Naive thymus-derived CD8-positive, alpha-beta T cell (primary cell): ENCODE data around the gene SMCHD1. TPM values are rescaled to one million over a fixed set of nuclear protein-coding genes. Genes with fewer than 3 reads are reported as not detected.

Source experiments
- ATAC-seq, 2 donors: fragments of 150-1000 bp; cut with Tn5 transposase in 1 of 2; sonication (Bioruptor Pico), chemical (Tn5 transposase) in 1 of 2; 1 replicate in 1 of 2; 2 replicates in 1 of 2; pipeline ENCODE4 v1.10.0; 2021; ENCODE audit warnings: mild to moderate bottlenecking in 2 of 2, moderate library complexity in 2 of 2
- POLR2A ChIA-PET: fragments of 350-600 bp; sonication (Branson Sonifier 250); formaldehyde crosslinking; loops from one replicate; lab custom pipeline; 2021; ENCODE audit warnings: antibody characterized with exemption; lab: Charles Lee
- DNase-seq, 10 donors: peaks; one replicate each; pipeline versions ENCODE4 v3.0.0 to v3.0.0-alpha.2; 2020 to 2022
- H3K27ac Mint-ChIP-seq, 10 donors: one replicate each; pipeline ENCODE4 v1.8.0; 2020 to 2022; ENCODE audit warnings: mild to moderate bottlenecking in 10 of 10, mixed read lengths in 10 of 10, moderate library complexity in 4 of 10, inconsistent platforms in 1 of 10
- H3K27me3 Mint-ChIP-seq, 5 donors: one replicate each; pipeline ENCODE4 v1.8.0; 2021 to 2022; ENCODE audit warnings: mixed read lengths in 5 of 5
- H3K36me3 Mint-ChIP-seq, 3 donors: one replicate each; pipeline ENCODE4 v1.8.0; 2020 to 2022; ENCODE audit warnings: mixed read lengths in 3 of 3, mild to moderate bottlenecking in 2 of 3, inconsistent platforms in 1 of 3
- H3K4me1 Mint-ChIP-seq, 4 donors: one replicate each; pipeline ENCODE4 v1.8.0; 2021 to 2022; ENCODE audit warnings: mixed read lengths in 4 of 4
- H3K4me3 Mint-ChIP-seq, 10 donors: one replicate each; pipeline ENCODE4 v1.8.0; 2020 to 2022; ENCODE audit warnings: mild to moderate bottlenecking in 10 of 10, mixed read lengths in 10 of 10, moderate library complexity in 6 of 10, inconsistent platforms in 1 of 10
- H3K9me3 Mint-ChIP-seq, 9 donors: one replicate each; pipeline ENCODE4 v1.8.0; 2020 to 2022; ENCODE audit warnings: mixed read lengths in 9 of 9, mild to moderate bottlenecking in 3 of 9, inconsistent platforms in 1 of 9, moderate library complexity in 1 of 9
- polyA plus RNA-seq, 3 donors: library from polyadenylated mRNA; unstranded; fragments of 300-500 nt; fragmentation: Illumina TruSeq; gene quantifications; one replicate each; pipeline ENCODE4 v1.2.3, GENCODE V29; 2021
- total RNA-seq, 8 experiments: library from RNA in 2 of 8; stranded (reverse) in 2 of 8; gene quantifications; one replicate each; pipeline ENCODE4 v1.2.3 and lab custom pipeline; 2021 to 2026

SMCHD1 gene
- total and polyA plus RNA-seq, 5 experiments from 2014 or later, result 27.7 to 215 (median 33.7) TPM

- Mint-ChIP-seq H3K4me3 (peak overlapping the region in 9 of 10 donors; percentile 13 to 67 (median 47)), H3K27ac (peak overlapping the region in 9 of 10 donors; percentile 23 to 80 (median 53)), H3K36me3 (peaks cover 26 to 89% (median 49%) of the 10 kb centered on the region in 3 donors), H3K4me1 (peaks cover 22 to 74% (median 54%) of the 10 kb centered on the region in 4 donors), H3K27me3 (no peaks in the 10 kb centered on the region), H3K9me3 (peaks cover 4 to 25% (median 20%) of the 10 kb centered on the region in 9 donors)
- ATAC-seq (peak; percentile 21 to 23), DNase-seq (no peak)
- POLR2A ChIA-PET, result interaction anchor here (0.7 to 1.8 kb wide), 4 partner anchors 31 to 116 kb away, joined by 3 to 4 read pairs (median 4); partner anchors contain the start of genes METTL4 and NDC80
Measured at GRCh38 chr18:2687390-2688001, 32.0 kb downstream of the SMCHD1 start.

- POLR2A ChIA-PET, result interaction anchor here (0.7 to 1.3 kb wide), 2 partner anchors 53 to 55 kb away, joined by 3 read pairs; no protein-coding TSS in a partner anchor
- DNase-seq, result no peak
- peak overlapping the region in 1 of 10 donors; percentile 1 for H3K4me3 Mint-ChIP-seq
- H3K4me1 Mint-ChIP-seq, result peaks cover 8 to 48% (median 37%) of the 10 kb centered on the region in 4 donors
- peaks cover 0 to 6% (median 2%) of the 10 kb centered on the region in 9 donors for H3K9me3 Mint-ChIP-seq
- ATAC-seq, result no peak
- peak overlapping the region in 6 of 10 donors; percentile 16 to 77 (median 36) for H3K27ac Mint-ChIP-seq
- H3K36me3 Mint-ChIP-seq, result peaks cover 10 to 89% (median 51%) of the 10 kb centered on the region in 3 donors
- H3K27me3 Mint-ChIP-seq, result no peaks in the 10 kb centered on the region
Measured at GRCh38 chr18:2692508-2692907, 37.0 kb downstream of the SMCHD1 start.

GRCh38 chr18:2697184-2697583 is 41.7 kb downstream of the SMCHD1 start:
- DNase-seq, result no peak
- Mint-ChIP-seq H3K4me3 (peak overlapping the region in 1 of 10 donors; percentile 34), H3K4me1 (peaks cover 2 to 25% (median 18%) of the 10 kb centered on the region in 4 donors), H3K36me3 (peaks cover 0 to 89% (median 54%) of the 10 kb centered on the region in 3 donors), H3K27ac (peak overlapping the region in 8 of 10 donors; percentile 29 to 75 (median 54)), H3K9me3 (no peaks in the 10 kb centered on the region), H3K27me3 (no peaks in the 10 kb centered on the region)
- POLR2A ChIA-PET, result interaction anchor here (1.4 kb wide), 1 partner anchor 42 kb away, joined by 7 read pairs; the partner anchor contains the start of gene SMCHD1
- no peak for ATAC-seq

- Mint-ChIP-seq H3K27me3 (no peaks in the 10 kb centered on the region), H3K27ac (peak overlapping the region in 5 of 10 donors; percentile 24 to 73 (median 58)), H3K4me3 (no peak overlapping the region), H3K36me3 (peaks cover 4 to 88% (median 45%) of the 10 kb centered on the region in 3 donors), H3K4me1 (peaks cover 2 to 19% (median 18%) of the 10 kb centered on the region in 4 donors), H3K9me3 (no peaks in the 10 kb centered on the region)
- DNase-seq, result no peak
- no peak for ATAC-seq
- POLR2A ChIA-PET, result interaction anchor here (1.5 kb wide), 1 partner anchor 44 kb away, joined by 3 read pairs; no protein-coding TSS in a partner anchor
Measured at GRCh38 chr18:2699001-2699400, 43.5 kb downstream of the SMCHD1 start.

- ATAC-seq (no peak), DNase-seq (no peak)
- H3K4me1 Mint-ChIP-seq, result peaks cover 14 to 31% (median 22%) of the 10 kb centered on the region in 4 donors
- H3K9me3 Mint-ChIP-seq, result no peaks in the 10 kb centered on the region
- no peak overlapping the region for H3K4me3 Mint-ChIP-seq
- H3K27ac Mint-ChIP-seq, result peak overlapping the region in 9 of 10 donors; percentile 7 to 81 (median 65)
- H3K27me3 Mint-ChIP-seq, result no peaks in the 10 kb centered on the region
- POLR2A ChIA-PET, result interaction anchor here (0.7 kb wide), 1 partner anchor 260 kb away, joined by 3 read pairs; no protein-coding TSS in a partner anchor
- peaks cover 16 to 82% (median 33%) of the 10 kb centered on the region in 3 donors for H3K36me3 Mint-ChIP-seq
Measured at GRCh38 chr18:2704541-2704940, 49.0 kb downstream of the SMCHD1 start.

GRCh38 chr18:2706903-2707302 is 51.4 kb downstream of the SMCHD1 start:
- peaks cover 16 to 81% (median 37%) of the 10 kb centered on the region in 3 donors for H3K36me3 Mint-ChIP-seq
- H3K27me3 Mint-ChIP-seq, result no peaks in the 10 kb centered on the region
- H3K4me1 Mint-ChIP-seq, result peaks cover 19 to 30% (median 26%) of the 10 kb centered on the region in 4 donors
- ATAC-seq (no peak), DNase-seq (no peak)
- H3K4me3 Mint-ChIP-seq, result no peak overlapping the region
- POLR2A ChIA-PET, result no interaction called here
- peak overlapping the region in 9 of 10 donors; percentile 4 to 71 (median 12) for H3K27ac Mint-ChIP-seq
- H3K9me3 Mint-ChIP-seq, result no peaks in the 10 kb centered on the region

GRCh38 chr18:2707551-2708168 is 52.1 kb downstream of the SMCHD1 start:
- Mint-ChIP-seq H3K27ac (peak overlapping the region in 1 of 10 donors; percentile 7), H3K4me3 (no peak overlapping the region), H3K4me1 (peaks cover 23 to 33% (median 28%) of the 10 kb centered on the region in 4 donors)

GRCh38 chr18:2709316-2709715 is 53.8 kb downstream of the SMCHD1 start:
- POLR2A ChIA-PET, result no interaction called here
- DNase-seq, result no peak
- peak overlapping the region in 2 of 10 donors; percentile 18 to 58 for H3K27ac Mint-ChIP-seq

More at GRCh38 chr18:2707551-2708168, 52.1 kb downstream of the SMCHD1 start:
- no peak for DNase-seq
- peaks cover 22 to 84% (median 44%) of the 10 kb centered on the region in 3 donors for H3K36me3 Mint-ChIP-seq
- no peaks in the 10 kb centered on the region for H3K27me3 Mint-ChIP-seq
- no peaks in the 10 kb centered on the region for H3K9me3 Mint-ChIP-seq
- POLR2A ChIA-PET, result no interaction called here
- ATAC-seq, result no peak

GRCh38 chr18:2714140-2714539 is 58.6 kb downstream of the SMCHD1 start:
- no peaks in the 10 kb centered on the region for H3K27me3 Mint-ChIP-seq
- POLR2A ChIA-PET, result no interaction called here
- peak in 1 of 2 donors; percentile 33 for ATAC-seq
- H3K9me3 Mint-ChIP-seq, result no peaks in the 10 kb centered on the region
- H3K4me1 Mint-ChIP-seq, result peaks cover 27 to 51% (median 40%) of the 10 kb centered on the region in 4 donors
- no peak for DNase-seq
- H3K27ac Mint-ChIP-seq, result peak overlapping the region in 6 of 10 donors; percentile 20 to 77 (median 57)
- H3K36me3 Mint-ChIP-seq, result peaks cover 18 to 90% (median 44%) of the 10 kb centered on the region in 3 donors
- H3K4me3 Mint-ChIP-seq, result peak overlapping the region in 4 of 10 donors; percentile 7 to 54 (median 19)

More at GRCh38 chr18:2709316-2709715, 53.8 kb downstream of the SMCHD1 start:
- Mint-ChIP-seq H3K4me1 (peaks cover 25 to 40% (median 32%) of the 10 kb centered on the region in 4 donors), H3K27me3 (no peaks in the 10 kb centered on the region), H3K4me3 (no peak overlapping the region), H3K36me3 (peaks cover 20 to 84% (median 45%) of the 10 kb centered on the region in 3 donors), H3K9me3 (no peaks in the 10 kb centered on the region)
- ATAC-seq, result no peak

GRCh38 chr18:2715990-2716389 is 60.5 kb downstream of the SMCHD1 start:
- Mint-ChIP-seq H3K27me3 (no peaks in the 10 kb centered on the region), H3K9me3 (no peaks in the 10 kb centered on the region), H3K36me3 (peaks cover 23 to 90% (median 44%) of the 10 kb centered on the region in 3 donors), H3K27ac (peak overlapping the region in 9 of 10 donors; percentile 31 to 83 (median 66)), H3K4me3 (no peak overlapping the region), H3K4me1 (peaks cover 28 to 50% (median 43%) of the 10 kb centered on the region in 4 donors)
- DNase-seq (no peak), ATAC-seq (no peak)
- POLR2A ChIA-PET, result no interaction called here

GRCh38 chr18:2716394-2717326 is 61.1 kb downstream of the SMCHD1 start:
- POLR2A ChIA-PET, result no interaction called here
- no peak for ATAC-seq
- Mint-ChIP-seq H3K27ac (peak overlapping the region in 9 of 10 donors; percentile 31 to 83 (median 66)), H3K4me3 (no peak overlapping the region), H3K36me3 (peaks cover 23 to 92% (median 47%) of the 10 kb centered on the region in 3 donors), H3K27me3 (no peaks in the 10 kb centered on the region), H3K9me3 (no peaks in the 10 kb centered on the region), H3K4me1 (peaks cover 30 to 55% (median 48%) of the 10 kb centered on the region in 4 donors)
- no peak for DNase-seq
